Thyroid gland (tissue), 4 donors: ENCODE data around the gene SYCN. TPM values are rescaled to one million over a fixed set of nuclear protein-coding genes. Genes with fewer than 3 reads are reported as not detected.
A peak's percentile ranks its signal among the peaks of the same experiment; 100 is the strongest.

Experiments used
- DNase-seq, 2 donors: peaks; one replicate each; pipeline ENCODE4 v3.0.0-alpha.2; 2019
- H3K27ac ChIP-seq, 3 donors: fragments of 200-600 bp; sonication (generic); 1 replicate in 2 of 3; 2 replicates in 1 of 3; pipeline ENCODE4 v1.5.1; 2016 to 2019; ENCODE audit warnings: mild to moderate bottlenecking in 1 of 3, moderate library complexity in 1 of 3
- H3K27me3 ChIP-seq: fragments of 200-600 bp; sonication (generic); one replicate; pipeline ENCODE4 v1.5.1; 2019
- H3K36me3 ChIP-seq, 2 donors: fragments of 200-600 bp; sonication (generic); one replicate each; pipeline ENCODE4 v1.5.1; 2016 to 2019
- H3K4me1 ChIP-seq, 2 donors: fragments of 200-600 bp; sonication (generic); one replicate each; pipeline ENCODE4 v1.5.1; 2017 to 2019
- H3K4me3 ChIP-seq, 3 donors: fragments of 200-600 bp; sonication (generic); replicated peaks in 1 of 3; 1 replicate in 2 of 3; 2 replicates in 1 of 3; pipeline ENCODE4 v1.5.1; 2016; ENCODE audit warnings: mild to moderate bottlenecking in 1 of 3
- H3K9me3 ChIP-seq: fragments of 200-600 bp; sonication (generic); one replicate; pipeline ENCODE4 v1.5.1; 2017
- CTCF ChIP-seq, 6 experiments: fragments of 200-600 bp in 3 of 6; fragments of 450-650 bp in 3 of 6; sonication (generic) in 3 of 6; IDR thresholded peaks; one replicate each; pipeline ENCODE4 v1.5.1; 2016 to 2019; ENCODE audit warnings: antibody characterized with exemption in 6 of 6, mild to moderate bottlenecking in 2 of 6, inconsistent platforms in 1 of 6, moderate library complexity in 1 of 6
- POLR2A ChIP-seq, 2 donors: fragments of 450-650 bp; IDR thresholded peaks; one replicate each; pipeline ENCODE4 v1.6.1; 2017; ENCODE audit warnings: antibody characterized with exemption in 2 of 2, mild to moderate bottlenecking in 2 of 2, moderate library complexity in 1 of 2
- WGBS, 2 donors: methylation state at CpG; one replicate each; pipeline ENCODE4 v1.1.5; 2017; 5-methylcytosine and 5-hydroxymethylcytosine counted together
- intact Hi-C: fragments of 100-400 bp; cut with DNase I; formaldehyde crosslinking; loops from one replicate; pipeline ENCODE4 v1.15.1; 2023
- total RNA-seq, 4 donors: library from RNA; depleted of rRNA; stranded (reverse); fragments of >200 nt; gene quantifications; one replicate each; pipeline ENCODE4 v1.2.3, GENCODE V29; 2016

The SYCN gene
- total RNA-seq, 4 donors from 2014 or later = not detected

- intact Hi-C loops = no loop called here
- H3K27me3 ChIP-seq = no peaks in the 10 kb centered on the region
- 21 to 43% methylated on average over 19 to 20 of the region's 24 CpGs for WGBS, 2 donors
- peak; percentile 94 to 96 for DNase-seq
- no peaks in the 10 kb centered on the region for H3K9me3 ChIP-seq
- H3K4me1 ChIP-seq = peaks cover 22 to 32% of the 10 kb centered on the region in 2 donors
- H3K36me3 ChIP-seq = peaks cover 10 to 15% of the 10 kb centered on the region in 2 donors
- peak overlapping the region; percentile 93 to 96 (median 94) for H3K27ac ChIP-seq
- TF ChIP-seq CTCF (IDR thresholded peaks at IDR 0.05) = no peak
- no peak for TF ChIP-seq POLR2A (IDR thresholded peaks at IDR 0.05)
- H3K4me3 ChIP-seq = peak overlapping the region in 1 of 3 donors; percentile 12
Observed at GRCh38 chr19:39166571-39167391, 37.3 kb downstream of the SYCN start.

DNA sequence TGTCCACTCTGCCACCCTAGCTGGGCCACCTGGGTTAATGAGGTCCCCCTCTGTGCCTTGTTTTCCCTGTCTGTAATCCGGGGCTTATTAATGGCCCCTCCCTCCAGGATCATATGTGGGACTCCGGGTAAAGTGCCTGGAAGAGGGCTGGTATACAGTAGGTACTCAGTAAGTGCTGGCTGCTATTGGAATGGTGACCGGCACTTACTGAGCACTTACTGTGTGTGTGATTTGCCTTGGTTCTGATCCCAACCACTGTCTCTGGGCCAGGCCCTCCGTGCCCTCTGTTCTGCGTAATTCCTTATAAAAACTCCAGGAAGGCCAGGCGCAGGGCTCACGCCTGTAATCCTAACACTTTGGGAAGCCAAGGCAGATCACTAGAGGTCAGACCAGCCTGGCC lies 38.2 kb downstream of the SYCN start:
- Histone ChIP-seq H3K4me3 (no peak overlapping the region), H3K27ac (peak overlapping the region; percentile 93 to 96 (median 94)), H3K9me3 (no peaks in the 10 kb centered on the region), H3K27me3 (no peaks in the 10 kb centered on the region), H3K36me3 (peaks cover 2 to 14% of the 10 kb centered on the region in 2 donors), H3K4me1 (peaks cover 23 to 38% of the 10 kb centered on the region in 2 donors)
- TF ChIP-seq CTCF (IDR thresholded peaks at IDR 0.05) (no peak), POLR2A (IDR thresholded peaks at IDR 0.05) (no peak)
- WGBS, 2 donors = 94 to 97% methylated on average over 7 of the region's 7 CpGs
- intact Hi-C loops = no loop called here
- DNase-seq = no peak

DNA sequence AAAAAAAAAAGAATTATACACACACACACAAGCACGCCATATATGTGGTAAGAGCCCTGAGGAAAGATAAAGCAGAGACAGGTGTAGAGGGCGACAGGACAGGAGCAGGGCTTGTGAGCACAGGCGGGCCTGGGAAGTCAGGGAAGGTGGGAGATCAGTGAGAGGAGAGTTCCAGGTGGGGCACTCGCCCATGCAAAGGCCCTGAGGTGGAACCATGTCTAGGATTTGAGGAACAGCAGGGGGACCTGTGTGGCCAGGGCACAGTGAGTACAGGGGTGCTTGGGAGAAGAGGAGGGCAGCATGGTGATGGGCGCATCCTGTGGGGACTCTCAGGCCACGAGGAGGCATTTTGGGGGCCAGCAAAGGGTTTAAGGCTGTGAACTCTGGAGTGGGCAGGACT lies 39.8 kb downstream of the SYCN start:
- H3K4me3 ChIP-seq = no peak overlapping the region
- TF ChIP-seq POLR2A (IDR thresholded peaks at IDR 0.05) (no peak), CTCF (IDR thresholded peaks at IDR 0.05) (no peak)
- no peak for DNase-seq

GRCh38 chr19:39163621-39164020 lies 40.4 kb downstream of the SYCN start:
- no peak overlapping the region for H3K4me3 ChIP-seq
- H3K4me1 ChIP-seq = peaks cover 26 to 49% of the 10 kb centered on the region in 2 donors
- no peaks in the 10 kb centered on the region for H3K9me3 ChIP-seq
- H3K27ac ChIP-seq = no peak overlapping the region
- TF ChIP-seq POLR2A (IDR thresholded peaks at IDR 0.05) (no peak), CTCF (IDR thresholded peaks at IDR 0.05) (no peak)
- no peaks in the 10 kb centered on the region for H3K27me3 ChIP-seq
- intact Hi-C loops = no loop called here
- DNase-seq = no peak
- no peaks in the 10 kb centered on the region for H3K36me3 ChIP-seq
- 84 to 91% methylated on average over 9 of the region's 9 CpGs for WGBS, 2 donors

More for the DNA sequence above, 39.8 kb downstream of the SYCN start:
- intact Hi-C loops = no loop called here
- Histone ChIP-seq H3K36me3 (no peaks in the 10 kb centered on the region), H3K9me3 (no peaks in the 10 kb centered on the region), H3K27me3 (no peaks in the 10 kb centered on the region), H3K4me1 (peaks cover 26 to 47% of the 10 kb centered on the region in 2 donors), H3K27ac (no peak overlapping the region)
- WGBS, 2 donors = 94 to 97% methylated on average over 6 of the region's 6 CpGs

- Histone ChIP-seq H3K9me3 (no peaks in the 10 kb centered on the region), H3K27ac (no peak overlapping the region), H3K27me3 (no peaks in the 10 kb centered on the region), H3K36me3 (no peaks in the 10 kb centered on the region), H3K4me1 (peaks cover 21 to 49% of the 10 kb centered on the region in 2 donors), H3K4me3 (no peak overlapping the region)
- intact Hi-C loops = no loop called here
- no peak for DNase-seq
- WGBS, 2 donors = 90 to 93% methylated on average over 15 of the region's 15 CpGs
- no peak for TF ChIP-seq CTCF (IDR thresholded peaks at IDR 0.05)
- TF ChIP-seq POLR2A (IDR thresholded peaks at IDR 0.05) = no peak
Observed at GRCh38 chr19:39162441-39163043, 41.5 kb downstream of the SYCN start.
